ENCODE measurements around the gene ABCB11.

ABCB11 gene

DNA sequence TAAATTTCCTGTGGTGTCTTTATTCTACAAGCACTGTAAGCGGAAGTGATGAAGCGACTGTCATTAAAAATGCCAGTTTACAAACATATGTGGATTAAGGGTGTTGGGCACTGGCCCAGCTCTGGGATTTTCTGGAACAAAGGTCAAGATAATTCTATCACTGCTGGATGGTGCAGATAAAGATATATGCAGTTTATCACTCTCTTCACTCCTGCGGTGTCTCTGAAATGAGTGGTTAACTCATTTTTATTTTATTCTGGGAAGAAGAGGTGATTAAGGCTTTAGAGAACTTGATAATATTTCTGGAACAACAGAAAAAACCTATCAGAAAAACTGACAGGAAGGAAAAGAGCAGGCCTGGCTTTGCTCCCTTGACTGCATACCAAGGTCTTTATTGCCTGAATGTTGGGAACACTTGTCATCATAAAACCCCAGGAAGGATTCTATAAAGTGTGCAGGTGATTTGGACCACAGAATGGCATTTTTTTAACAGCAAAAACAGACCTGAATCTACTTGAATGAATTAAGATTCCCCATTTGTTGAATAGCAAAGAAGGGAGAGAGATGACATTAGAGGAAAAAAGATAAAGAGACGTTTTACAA, 32.4 kb downstream of the ABCB11 start:
- DNase-seq: no peak
- intact Hi-C loops (cut with DNase I; ENCODE audit: low total_unique reads): no loop called here
- H3K36me3 ChIP-seq: no peaks in the 10 kb centered on the region

DNA sequence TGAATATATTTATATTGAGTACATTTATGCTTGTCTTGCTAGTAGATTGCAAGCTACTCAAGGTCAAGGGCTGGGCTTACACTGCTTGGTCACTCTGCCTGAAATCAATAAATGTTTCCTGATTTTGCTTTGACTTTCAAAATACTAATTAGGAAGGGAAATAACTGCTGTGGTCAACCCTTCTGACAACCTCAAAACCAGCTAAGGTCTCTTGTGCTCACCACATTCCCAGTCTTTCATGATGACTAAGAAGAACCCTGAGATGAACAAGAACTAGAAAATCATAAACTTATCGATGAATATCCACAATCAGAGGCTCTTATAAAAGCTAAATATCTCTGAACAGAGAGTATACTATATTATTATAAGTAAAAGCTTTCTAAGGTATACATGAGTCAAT, 33.3 kb downstream of the ABCB11 start:
- intact Hi-C loops (cut with DNase I; ENCODE audit: low total_unique reads): no loop called here
- H3K27ac ChIP-seq: no peak overlapping the region

More for the DNA sequence above, 32.4 kb downstream of the ABCB11 start:
- no peak overlapping the region for H3K4me3 ChIP-seq
- H3K27me3 ChIP-seq: no peaks in the 10 kb centered on the region
- no peak overlapping the region for H3K27ac ChIP-seq
- H3K9me3 ChIP-seq: no peaks in the 10 kb centered on the region
- H3K4me1 ChIP-seq: no peaks in the 10 kb centered on the region
- TF ChIP-seq, protein P1, sequence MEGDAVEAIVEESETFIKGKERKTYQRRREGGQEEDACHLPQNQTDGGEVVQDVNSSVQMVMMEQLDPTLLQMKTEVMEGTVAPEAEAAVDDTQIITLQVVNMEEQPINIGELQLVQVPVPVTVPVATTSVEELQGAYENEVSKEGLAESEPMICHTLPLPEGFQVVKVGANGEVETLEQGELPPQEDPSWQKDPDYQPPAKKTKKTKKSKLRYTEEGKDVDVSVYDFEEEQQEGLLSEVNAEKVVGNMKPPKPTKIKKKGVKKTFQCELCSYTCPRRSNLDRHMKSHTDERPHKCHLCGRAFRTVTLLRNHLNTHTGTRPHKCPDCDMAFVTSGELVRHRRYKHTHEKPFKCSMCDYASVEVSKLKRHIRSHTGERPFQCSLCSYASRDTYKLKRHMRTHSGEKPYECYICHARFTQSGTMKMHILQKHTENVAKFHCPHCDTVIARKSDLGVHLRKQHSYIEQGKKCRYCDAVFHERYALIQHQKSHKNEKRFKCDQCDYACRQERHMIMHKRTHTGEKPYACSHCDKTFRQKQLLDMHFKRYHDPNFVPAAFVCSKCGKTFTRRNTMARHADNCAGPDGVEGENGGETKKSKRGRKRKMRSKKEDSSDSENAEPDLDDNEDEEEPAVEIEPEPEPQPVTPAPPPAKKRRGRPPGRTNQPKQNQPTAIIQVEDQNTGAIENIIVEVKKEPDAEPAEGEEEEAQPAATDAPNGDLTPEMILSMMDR (IDR thresholded peaks at IDR 0.05): no peak

DNA sequence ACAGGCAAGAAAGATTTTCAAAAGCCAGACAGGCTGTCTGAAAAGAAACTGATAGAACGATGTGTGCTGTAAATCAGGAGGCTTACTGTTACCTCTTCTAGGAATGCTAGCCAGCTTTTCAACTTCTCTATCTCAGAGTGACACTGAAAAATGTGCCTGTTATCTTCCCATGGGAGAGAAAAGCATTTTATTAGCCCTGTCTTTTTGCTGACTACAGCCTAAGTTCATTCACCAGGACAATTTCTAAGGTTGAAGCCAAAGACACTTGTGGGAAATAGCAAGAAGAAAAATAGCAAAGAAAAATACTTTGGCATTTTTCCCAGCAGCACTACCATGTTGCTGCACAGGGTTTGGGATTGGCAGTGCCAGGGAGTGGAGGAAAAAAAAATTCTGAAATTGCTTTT, 34.0 kb downstream of the ABCB11 start:
- H3K4me3 ChIP-seq: no peak overlapping the region
- no peaks in the 10 kb centered on the region for H3K4me1 ChIP-seq
- no peak for DNase-seq
- intact Hi-C loops (cut with DNase I; ENCODE audit: low total_unique reads): no loop called here
- TF ChIP-seq, protein P1 (IDR thresholded peaks at IDR 0.05): no peak
- H3K27me3 ChIP-seq: no peaks in the 10 kb centered on the region
- H3K9me3 ChIP-seq: no peaks in the 10 kb centered on the region
- no peak overlapping the region for H3K27ac ChIP-seq
- H3K36me3 ChIP-seq: no peaks in the 10 kb centered on the region

More for the DNA sequence above, 33.3 kb downstream of the ABCB11 start:
- no peaks in the 10 kb centered on the region for H3K36me3 ChIP-seq
- no peak for DNase-seq
- no peak overlapping the region for H3K4me3 ChIP-seq
- H3K4me1 ChIP-seq: no peaks in the 10 kb centered on the region
- no peaks in the 10 kb centered on the region for H3K27me3 ChIP-seq
- TF ChIP-seq, protein P1 (IDR thresholded peaks at IDR 0.05): no peak
- no peaks in the 10 kb centered on the region for H3K9me3 ChIP-seq

DNA sequence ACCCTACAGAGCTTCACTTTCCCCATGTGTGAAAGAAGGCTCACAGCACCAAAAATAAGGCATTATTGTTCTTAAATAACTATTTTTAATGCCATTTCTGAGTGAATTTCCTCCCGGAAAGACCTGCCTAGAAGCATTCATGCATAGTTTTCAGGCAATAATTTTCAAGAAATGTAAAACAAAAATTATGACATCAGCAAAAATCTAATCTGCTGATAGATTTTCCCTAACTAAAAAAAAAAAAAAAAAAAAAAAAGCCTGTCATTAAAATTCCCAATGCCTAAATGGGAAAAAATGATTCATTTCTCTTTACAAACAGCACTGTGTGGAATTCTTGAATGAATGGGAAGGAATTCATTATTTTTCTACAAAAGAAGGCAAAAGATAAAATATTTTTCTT, 35.4 kb downstream of the ABCB11 start:
- TF ChIP-seq, protein P1 (IDR thresholded peaks at IDR 0.05): no peak
- DNase-seq: no peak
- Histone ChIP-seq H3K27me3 (no peaks in the 10 kb centered on the region), H3K4me3 (no peak overlapping the region), H3K36me3 (no peaks in the 10 kb centered on the region), H3K4me1 (no peaks in the 10 kb centered on the region), H3K9me3 (no peaks in the 10 kb centered on the region), H3K27ac (no peak overlapping the region)
- intact Hi-C loops (cut with DNase I; ENCODE audit: low total_unique reads): no loop called here

DNA sequence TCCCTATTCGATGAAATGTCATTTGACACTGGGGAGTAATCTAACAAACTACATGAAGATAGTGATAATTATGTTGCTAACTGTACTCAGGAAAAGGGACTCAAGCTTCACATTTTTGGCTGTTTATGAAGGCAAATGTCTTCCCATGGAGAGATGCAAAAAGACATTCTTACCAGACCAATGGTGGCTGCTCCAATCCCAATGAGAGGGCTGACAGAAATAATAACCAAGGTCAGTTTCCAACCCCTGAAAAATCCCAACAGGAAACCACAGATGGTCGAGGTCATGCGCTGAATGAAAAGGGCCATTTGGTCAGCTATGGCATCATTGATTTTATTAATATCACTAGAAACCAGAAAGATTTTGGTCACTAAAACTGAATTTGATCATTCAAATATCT, 37.6 kb downstream of the ABCB11 start:
- H3K27ac ChIP-seq: no peak overlapping the region
- no peaks in the 10 kb centered on the region for H3K27me3 ChIP-seq
- no peaks in the 10 kb centered on the region for H3K36me3 ChIP-seq
- H3K4me3 ChIP-seq: no peak overlapping the region
- intact Hi-C loops (cut with DNase I; ENCODE audit: low total_unique reads): no loop called here
- H3K9me3 ChIP-seq: no peaks in the 10 kb centered on the region
- TF ChIP-seq, protein P1 (IDR thresholded peaks at IDR 0.05): no peak
- no peak for DNase-seq
- H3K4me1 ChIP-seq: no peaks in the 10 kb centered on the region

All from tibial artery (tissue), 4 donors.